Adrenal gland (tissue), 5 donors: ENCODE data around the gene GATA2.

Experiments used
- POLR2A ChIP-seq, 2 donors: fragments of 450-650 bp; IDR thresholded peaks; one replicate each; pipeline ENCODE4 v1.6.1; 2017; ENCODE audit warnings: antibody characterized with exemption in 2 of 2, mild to moderate bottlenecking in 2 of 2, moderate library complexity in 1 of 2
- TF ChIP-seq, protein P1 (sequence below), 6 experiments: fragments of 450-650 bp in 4 of 6; fragments of 200-600 bp in 2 of 6; sonication (generic) in 1 of 6; IDR thresholded peaks; 1 replicate in 5 of 6; 2 replicates in 1 of 6; pipeline versions ENCODE4 v1.5.1 to v1.8.0; 2016 to 2021; ENCODE audit warnings: antibody characterized with exemption in 6 of 6, mild to moderate bottlenecking in 2 of 6, moderate library complexity in 1 of 6
- donor health status: DM: no; HTN: no; CAD: no.

DNA sequence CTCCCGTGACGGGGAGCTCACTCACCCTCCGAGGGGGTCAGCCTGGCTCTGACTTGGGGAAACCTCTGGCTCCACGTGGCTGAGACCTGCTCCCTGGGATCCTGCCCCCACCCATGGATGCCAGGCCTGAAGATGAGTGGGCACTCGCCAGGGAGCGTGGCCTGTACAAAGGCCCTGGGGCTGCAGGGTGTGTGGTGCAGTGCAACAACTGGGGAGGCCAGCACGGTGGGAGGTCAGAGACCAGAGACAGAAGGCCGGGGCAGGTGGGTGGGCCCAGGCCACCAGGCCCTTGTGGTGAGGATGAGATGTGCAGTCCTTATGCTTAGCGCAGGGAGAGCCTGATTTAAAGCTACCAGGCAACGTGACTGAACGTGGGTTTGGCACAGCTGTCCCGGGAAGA lies 31.3 kb downstream of the GATA2 start:
- TF ChIP-seq, protein P1, sequence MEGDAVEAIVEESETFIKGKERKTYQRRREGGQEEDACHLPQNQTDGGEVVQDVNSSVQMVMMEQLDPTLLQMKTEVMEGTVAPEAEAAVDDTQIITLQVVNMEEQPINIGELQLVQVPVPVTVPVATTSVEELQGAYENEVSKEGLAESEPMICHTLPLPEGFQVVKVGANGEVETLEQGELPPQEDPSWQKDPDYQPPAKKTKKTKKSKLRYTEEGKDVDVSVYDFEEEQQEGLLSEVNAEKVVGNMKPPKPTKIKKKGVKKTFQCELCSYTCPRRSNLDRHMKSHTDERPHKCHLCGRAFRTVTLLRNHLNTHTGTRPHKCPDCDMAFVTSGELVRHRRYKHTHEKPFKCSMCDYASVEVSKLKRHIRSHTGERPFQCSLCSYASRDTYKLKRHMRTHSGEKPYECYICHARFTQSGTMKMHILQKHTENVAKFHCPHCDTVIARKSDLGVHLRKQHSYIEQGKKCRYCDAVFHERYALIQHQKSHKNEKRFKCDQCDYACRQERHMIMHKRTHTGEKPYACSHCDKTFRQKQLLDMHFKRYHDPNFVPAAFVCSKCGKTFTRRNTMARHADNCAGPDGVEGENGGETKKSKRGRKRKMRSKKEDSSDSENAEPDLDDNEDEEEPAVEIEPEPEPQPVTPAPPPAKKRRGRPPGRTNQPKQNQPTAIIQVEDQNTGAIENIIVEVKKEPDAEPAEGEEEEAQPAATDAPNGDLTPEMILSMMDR (IDR thresholded peaks at IDR 0.05): no peak
- no peak for TF ChIP-seq POLR2A (IDR thresholded peaks at IDR 0.05)
